H1 (cell line): ENCODE results near the gene LYPD6B. TPM values are rescaled to one million over a fixed set of nuclear protein-coding genes. Genes with fewer than 3 reads are reported as not detected.

Experiments used
- CTCF ChIA-PET: fragments of 300-600 bp; sonication (Branson Sonifier 250); formaldehyde crosslinking; loops from one replicate; lab custom pipeline; 2021; ENCODE audit not compliant: partially characterized antibody; lab: Charles Lee
- POLR2A ChIA-PET: fragments of 300-600 bp; sonication (Branson Sonifier 250); formaldehyde crosslinking; loops from one replicate; lab custom pipeline; 2021; ENCODE audit warnings: inconsistent platforms; ENCODE audit not compliant: partially characterized antibody; lab: Charles Lee
- DNase-seq, 2 experiments: peaks; one replicate each; pipeline versions ENCODE4 v3.0.0 to v3.0.0-alpha.2; 2010 to 2022; ENCODE audit warnings: low spot score in 2 of 2, low read depth in 1 of 2, mixed read lengths in 1 of 2
- FAIRE-seq: peaks from 2 replicates; lab custom pipeline; 2011; peaks lifted over from hg19 to GRCh38; lab: Jason Lieb, UNC
- H2AFZ ChIP-seq: 2 replicates; pipeline ENCODE4 v1.8.1; 2012; ENCODE audit warnings: low read length, inconsistent platforms
- H2AK5ac ChIP-seq: 2 replicates; pipeline ENCODE4 v1.6.1; 2013; ENCODE audit warnings: low read depth, low read length
- H2BK120ac ChIP-seq: replicated peaks from 2 replicates; pipeline ENCODE3; 2013; ENCODE audit warnings: low read depth, low read length, inconsistent platforms
- H2BK12ac ChIP-seq: 2 replicates; pipeline ENCODE4 v1.6.1; 2013; ENCODE audit warnings: low read depth, low read length
- H2BK15ac ChIP-seq: 2 replicates; pipeline ENCODE4 v1.6.1; 2013; ENCODE audit warnings: low read length
- H2BK20ac ChIP-seq: 2 replicates; pipeline ENCODE4 v1.6.1; 2013; ENCODE audit warnings: low read length
- H2BK5ac ChIP-seq: 2 replicates; pipeline ENCODE4 v1.6.1; 2013; ENCODE audit warnings: low read depth, low read length
- H3K14ac ChIP-seq: 2 replicates; pipeline ENCODE4 v1.6.1; 2013; ENCODE audit warnings: inconsistent platforms; ENCODE audit not compliant: insufficient read length
- H3K18ac ChIP-seq: 2 replicates; pipeline ENCODE4 v1.6.1; 2013; ENCODE audit warnings: low read length; ENCODE audit errors: extremely low read depth
- H3K23ac ChIP-seq: 2 replicates; pipeline ENCODE4 v1.6.1; 2013; ENCODE audit warnings: inconsistent platforms; ENCODE audit not compliant: insufficient read length
- H3K23me2 ChIP-seq: 2 replicates; pipeline ENCODE4 v1.6.1; 2013; ENCODE audit warnings: low read depth, low read length
- H3K27ac ChIP-seq: 2 replicates; pipeline ENCODE4 v1.6.1; 2011; ENCODE audit warnings: low read depth, low read length, inconsistent platforms
- H3K27me3 ChIP-seq, 4 experiments: replicated peaks in 1 of 4; 1 replicate in 1 of 4; 2 replicates in 3 of 4; pipeline versions ENCODE4 v1.6.1 to v1.8.1; 2011 to 2013; ENCODE audit warnings: low read length in 3 of 4, mild to moderate bottlenecking in 3 of 4, inconsistent platforms in 2 of 4, mixed read lengths in 2 of 4, moderate library complexity in 1 of 4; ENCODE audit not compliant: control insufficient read depth in 3 of 4, insufficient read depth in 3 of 4; ENCODE audit errors: extremely low read depth in 1 of 4
- H3K36me3 ChIP-seq, 4 experiments: 2 replicates each; pipeline versions ENCODE4 v1.6.1 to v1.8.1; 2011 to 2013; ENCODE audit warnings: mild to moderate bottlenecking in 4 of 4, low read length in 3 of 4, moderate library complexity in 2 of 4, control low read depth in 1 of 4, inconsistent platforms in 1 of 4; ENCODE audit not compliant: insufficient read depth in 4 of 4, control insufficient read depth in 2 of 4
- H3K4ac ChIP-seq: replicated peaks from 2 replicates; pipeline ENCODE3; 2013; ENCODE audit warnings: low read length, low read depth, mixed read lengths, inconsistent platforms; ENCODE audit not compliant: insufficient read length
- H3K4me1 ChIP-seq, 4 experiments: replicated peaks in 1 of 4; 1 replicate in 1 of 4; 2 replicates in 3 of 4; pipeline versions ENCODE4 v1.6.1 to v1.8.1; 2011 to 2013; ENCODE audit warnings: low read length in 3 of 4, inconsistent platforms in 2 of 4, mixed read lengths in 1 of 4; ENCODE audit not compliant: insufficient read depth in 4 of 4, control insufficient read depth in 3 of 4
- H3K4me2 ChIP-seq, 2 experiments: 2 replicates each; pipeline versions ENCODE4 v1.6.1 to v1.8.1; 2011 to 2013; ENCODE audit warnings: low read depth in 2 of 2, low read length in 2 of 2, control low read depth in 1 of 2, inconsistent platforms in 1 of 2, mild to moderate bottlenecking in 1 of 2; ENCODE audit not compliant: insufficient read depth in 1 of 2
- H3K4me3 ChIP-seq, 4 experiments: fragments of 200-600, 300-600 bp in 1 of 4; sonication (generic), shearing (Covaris generic), sonication (Bioruptor Twin) in 1 of 4; 2 replicates each; pipeline versions ENCODE4 v1.5.1 to v1.8.1; 2011 to 2016; ENCODE audit warnings: low read length in 4 of 4, low read depth in 3 of 4, control low read depth in 2 of 4, inconsistent platforms in 2 of 4, mild to moderate bottlenecking in 2 of 4, mixed read lengths in 1 of 4, moderate library complexity in 1 of 4; ENCODE audit not compliant: insufficient read depth in 2 of 4; ENCODE audit errors: extremely low read depth in 1 of 4
- H3K56ac ChIP-seq: replicated peaks from 2 replicates; pipeline ENCODE3; 2013; ENCODE audit warnings: low read depth, mild to moderate bottlenecking, mixed read lengths, low read length, inconsistent platforms; ENCODE audit not compliant: insufficient read length
- H3K79me1 ChIP-seq: 2 replicates; pipeline ENCODE4 v1.6.1; 2013; ENCODE audit warnings: low read depth, low read length, control low read depth
- H3K79me2 ChIP-seq, 2 experiments: 2 replicates each; pipeline versions ENCODE4 v1.6.1 to v1.8.1; 2012 to 2013; ENCODE audit warnings: low read length in 2 of 2, mild to moderate bottlenecking in 2 of 2, inconsistent platforms in 1 of 2; ENCODE audit not compliant: insufficient read depth in 2 of 2, control insufficient read depth in 1 of 2
- H3K9ac ChIP-seq, 4 experiments: replicated peaks in 1 of 4; 1 replicate in 1 of 4; 2 replicates in 3 of 4; pipeline versions ENCODE4 v1.6.1 to v1.8.1; 2011 to 2013; ENCODE audit warnings: low read depth in 3 of 4, low read length in 3 of 4, control low read depth in 2 of 4, mild to moderate bottlenecking in 2 of 4, moderate library complexity in 2 of 4, inconsistent platforms in 1 of 4; ENCODE audit errors: extremely low read depth in 1 of 4
- H3K9me3 ChIP-seq, 2 experiments: 2 replicates each; pipeline versions ENCODE4 v1.6.1 to v1.8.1; 2012 to 2013; ENCODE audit warnings: mild to moderate bottlenecking in 2 of 2, moderate library complexity in 2 of 2, control low read depth in 1 of 2, inconsistent platforms in 1 of 2, low read depth in 1 of 2, low read length in 1 of 2, mixed read lengths in 1 of 2; ENCODE audit not compliant: insufficient read depth in 2 of 2
- H4K20me1 ChIP-seq, 2 experiments: replicated peaks in 1 of 2; 2 replicates each; pipeline versions ENCODE3 to v1.8.1; 2011 to 2013; ENCODE audit warnings: inconsistent platforms in 2 of 2, low read length in 2 of 2, mild to moderate bottlenecking in 1 of 2; ENCODE audit not compliant: insufficient read depth in 2 of 2, control insufficient read depth in 1 of 2
- H4K5ac ChIP-seq: 2 replicates; pipeline ENCODE4 v1.6.1; 2013; ENCODE audit warnings: low read length, low read depth, mixed read lengths, inconsistent platforms; ENCODE audit not compliant: insufficient read length
- H4K8ac ChIP-seq: 2 replicates; pipeline ENCODE4 v1.8.0; 2013; ENCODE audit warnings: mild to moderate bottlenecking, moderate library complexity, low read length, inconsistent platforms; ENCODE audit not compliant: insufficient read depth; ENCODE audit errors: extremely low read depth
- H4K91ac ChIP-seq: replicated peaks from 2 replicates; pipeline ENCODE3; 2013; ENCODE audit warnings: low read length, mixed read lengths, inconsistent platforms; ENCODE audit not compliant: insufficient read length
- KDM1A ChIP-seq: fragments of 200-600, 300-600 bp; sonication (generic); IDR thresholded peaks from 2 replicates; pipeline ENCODE4 v1.7.1; 2016; ENCODE audit warnings: mild to moderate bottlenecking, low read length, borderline replicate concordance
- KDM4A ChIP-seq: IDR thresholded peaks from one replicate; pipeline ENCODE4 v1.7.1; 2012; ENCODE audit warnings: low read depth, mild to moderate bottlenecking, moderate library complexity, low read length, inconsistent platforms; ENCODE audit not compliant: severe bottlenecking
- PHF8 ChIP-seq: fragments of 200-600 bp; sonication (generic); conservative IDR thresholded peaks from 2 replicates; pipeline ENCODE4 v1.7.1; 2012; ENCODE audit warnings: low read depth, mild to moderate bottlenecking, inconsistent platforms, low read length, moderate library complexity
- RFX5 ChIP-seq: IDR thresholded peaks from 2 replicates; pipeline ENCODE4 v1.6.1; 2011; ENCODE audit warnings: low read depth, low read length, improper control_type of control experiment, borderline replicate concordance
- SP1 ChIP-seq: IDR thresholded peaks from 2 replicates; pipeline ENCODE4 v1.6.1; 2011; ENCODE audit warnings: low read depth, low read length
- WGBS, 2 experiments: shearing (Covaris generic) in 1 of 2; methylation state at CpG; one replicate each; pipeline versions ENCODE4 v1.1.6 to v1.1.7; 2013 to 2015; ENCODE audit warnings: low lambda C conversion rate in 2 of 2, mixed read lengths in 2 of 2, inconsistent platforms in 1 of 2, low coverage in 1 of 2, missing lambda C conversion rate in 1 of 2; ENCODE audit not compliant: insufficient replicate concordance in 2 of 2, insufficient coverage in 1 of 2, insufficient read length in 1 of 2; ENCODE audit errors: extremely low coverage in 1 of 2, missing lambda C conversion rate in 1 of 2; 5-methylcytosine and 5-hydroxymethylcytosine counted together
- polyA plus RNA-seq, 7 experiments: library from polyadenylated mRNA; depleted of rRNA in 3 of 7; stranded (reverse) in 5 of 7; unstranded in 2 of 7; fragments of >200 nt in 5 of 7; fragments of 200-250 nt in 2 of 7; gene quantifications; 1 replicate in 5 of 7; 2 replicates in 1 of 7; 4 replicates in 1 of 7; pipeline versions ENCODE4 v1.2.1 to v1.2.3, GENCODE V29; 2011 to 2013; ENCODE audit warnings: missing spikeins in 2 of 7, mixed read lengths in 2 of 7
- total RNA-seq: library from RNA; stranded (reverse); fragmentation: NEBNext Ultra II Directional; extraction: Animal tissue kit (Norgen Biotek cat#: 25700); gene quantifications from 2 replicates; pipeline ENCODE4 v1.2.1, GENCODE V29; 2021

LYPD6B gene
- total and polyA plus RNA-seq, 2 of the 8 experiments (the other 6 are each of a cell fraction or from before 2014, with no cell fraction given) = 2.2 to 3.5 TPM

DNA sequence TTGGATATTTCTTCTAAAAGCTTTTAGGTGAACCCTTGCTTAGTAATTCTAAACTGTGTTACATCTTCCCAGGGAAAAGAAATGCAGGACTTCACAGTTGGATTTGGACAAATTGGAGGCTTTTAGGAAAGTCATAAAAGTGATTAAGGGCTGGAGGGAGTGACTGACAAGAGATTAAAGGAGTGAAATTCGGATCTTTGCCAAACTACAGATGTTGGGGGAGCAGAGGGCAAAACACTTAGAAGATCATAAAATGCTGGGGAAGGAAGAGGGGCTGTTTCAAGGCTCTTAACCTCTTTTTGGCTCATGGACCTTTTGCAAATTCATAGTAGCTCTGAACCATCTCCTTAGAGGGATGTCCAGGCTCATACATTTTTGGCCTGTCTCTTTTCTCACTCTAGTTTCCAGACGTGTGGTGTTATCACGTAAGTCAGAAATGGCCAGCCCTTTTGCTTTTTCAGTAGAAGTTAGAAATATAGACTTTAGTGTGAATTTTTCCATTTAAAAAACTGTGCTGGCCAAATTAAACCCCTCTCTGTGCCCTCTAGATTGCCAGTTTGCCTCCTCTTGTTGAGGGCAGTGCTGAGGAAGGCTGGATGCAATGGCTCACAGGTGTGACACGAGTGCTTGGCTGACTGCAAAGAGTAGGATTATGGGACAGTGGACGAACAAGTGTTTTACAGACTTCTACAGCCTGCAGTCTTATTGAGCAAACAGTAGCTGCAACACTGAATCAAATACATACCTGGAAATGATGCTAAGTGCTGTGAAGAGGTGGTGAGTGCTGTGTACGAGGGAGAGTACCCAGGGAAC lies 109.9 kb downstream of the LYPD6B start:
- Histone ChIP-seq H3K56ac (no peak overlapping the region), H4K5ac (no peak overlapping the region), H3K4me3 (no peak overlapping the region), H2BK15ac (no peak overlapping the region), H2BK5ac (no peak overlapping the region), H3K9ac (no peak overlapping the region), H3K27me3 (no peaks in the 10 kb centered on the region), H2BK12ac (no peak overlapping the region), H2BK120ac (no peak overlapping the region), H4K20me1 (no peaks in the 10 kb centered on the region)
- POLR2A ChIA-PET = interaction anchor here (0.6 to 0.8 kb wide), 2 partner anchors 67 to 644 kb away, joined by 3 read pairs; no protein-coding TSS in a partner anchor
- TF ChIP-seq SP1 (no peak), KDM4A (no peak), KDM1A (no peak), PHF8 (no peak), RFX5 (no peak)
- TF ChIP-seq, all 59 proteins: peak for 0
- FAIRE-seq (no peak), DNase-seq (no peak)
- Histone ChIP-seq H3K4me2 (no peak overlapping the region), H4K91ac (no peak overlapping the region), H3K79me2 (no peaks in the 10 kb centered on the region), H2BK20ac (no peak overlapping the region), H2AK5ac (no peak overlapping the region), H3K4me1 (peaks cover 0 to 7% (median 3%) of the 10 kb centered on the region in 4 experiments; a peak in 1 of 7 replicates), H3K9me3 (no peaks in the 10 kb centered on the region), H3K79me1 (no peaks in the 10 kb centered on the region), H4K8ac (no peak overlapping the region), H3K36me3 (no peaks in the 10 kb centered on the region), H3K23me2 (no peaks in the 10 kb centered on the region; the same call in 1 of the 2 replicates), H2AFZ (no peak overlapping the region), H3K4ac (no peak overlapping the region), H3K23ac (no peak overlapping the region), H3K18ac (no peak overlapping the region), H3K27ac (no peak overlapping the region), H3K14ac (no peak overlapping the region)
- CTCF ChIA-PET = interaction anchor here (2.1 kb wide), 1 partner anchor 17 kb away, joined by 4 read pairs; no protein-coding TSS in a partner anchor
- 77% methylated on average over 6 of the region's 6 CpGs; no CpG with 5 or more reads in 1 of the 2 experiments for WGBS, 2 experiments
